Ascending aorta (tissue), 2 donors: Measurements from ENCODE around the gene OR2A25. TPM values are rescaled to one million over a fixed set of nuclear protein-coding genes. Genes with fewer than 3 reads are reported as not detected.
"Not testable (repeated sequence)": the region's sequence is repeated elsewhere in the genome, so short reads cannot be mapped to it uniquely, and the experiment has no call there.

Experiments used
- DNase-seq, 2 donors: peaks; one replicate each; pipeline ENCODE4 v3.0.0-alpha.2; 2019; ENCODE audit warnings: low spot score in 2 of 2
- H3K27ac ChIP-seq, 2 donors: fragments of 200-600 bp; sonication (generic); one replicate each; pipeline ENCODE4 v1.5.1; 2016 to 2017; ENCODE audit warnings: mild to moderate bottlenecking in 1 of 2
- H3K27me3 ChIP-seq: fragments of 200-600 bp; sonication (generic); one replicate; pipeline ENCODE4 v1.5.1; 2017
- H3K36me3 ChIP-seq, 2 donors: fragments of 200-600 bp; sonication (generic); one replicate each; pipeline ENCODE4 v1.5.1; 2016
- H3K4me1 ChIP-seq, 2 donors: fragments of 200-600 bp; sonication (generic); one replicate each; pipeline ENCODE4 v1.5.1; 2016 to 2017; ENCODE audit warnings: mild to moderate bottlenecking in 1 of 2
- H3K4me3 ChIP-seq, 2 donors: fragments of 200-600 bp; sonication (generic); one replicate each; pipeline ENCODE4 v1.5.1; 2016 to 2017; ENCODE audit warnings: mild to moderate bottlenecking in 1 of 2
- H3K9me3 ChIP-seq, 2 donors: fragments of 200-600 bp; sonication (generic); one replicate each; pipeline ENCODE4 v1.5.1; 2016
- CTCF ChIP-seq, 3 experiments: fragments of 200-600 bp in 2 of 3; fragments of 450-650 bp in 1 of 3; sonication (generic) in 2 of 3; IDR thresholded peaks; one replicate each; pipeline ENCODE4 v1.5.1; 2016 to 2019; ENCODE audit warnings: antibody characterized with exemption in 3 of 3, mild to moderate bottlenecking in 1 of 3, moderate library complexity in 1 of 3
- intact Hi-C: fragments of 100-400 bp; cut with DNase I; formaldehyde crosslinking; loops from one replicate; pipeline ENCODE4 v1.15.1; 2023
- total RNA-seq: library from RNA; depleted of rRNA; stranded (reverse); fragments of >200 nt; gene quantifications from one replicate; pipeline ENCODE4 v1.1.0, GENCODE V29; 2016

The OR2A25 gene
- total RNA-seq, 1 donor from 2014 or later, result not detected

DNA sequence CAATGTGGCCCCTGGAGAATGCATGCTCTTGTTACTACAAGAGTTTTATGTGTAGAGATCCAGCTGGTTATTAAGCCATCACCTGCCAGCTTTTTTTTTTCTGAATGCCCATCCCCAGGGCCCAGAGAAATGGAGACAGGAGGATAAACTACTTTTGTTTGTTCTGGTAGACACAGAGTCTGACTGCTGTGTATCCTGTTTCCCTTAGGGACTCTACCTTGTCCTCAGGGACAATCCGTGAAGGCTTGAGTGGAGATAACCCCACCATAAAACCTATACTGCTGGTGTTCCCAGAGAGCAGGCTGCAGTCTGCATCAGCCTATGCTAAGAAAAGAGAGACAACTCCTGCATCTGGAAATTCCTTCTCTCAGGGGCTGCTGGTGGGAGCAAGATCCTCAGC is 21.0 kb upstream of the OR2A25 start, which contains the start of gene OR2A5:
OR2A5 (plus strand) TSS at position 301 of the 400 bp plus-strand sequence. CDS start 1,454 bp downstream, outside the sequence.
- Histone ChIP-seq H3K4me1 (no peaks in the 10 kb centered on the region), H3K4me3 (no peak within 1 kb of the TSS), H3K27me3 (no peaks in the 10 kb centered on the region), H3K36me3 (no peaks in the 10 kb centered on the region), H3K27ac (no peak within 1 kb of the TSS), H3K9me3 (no peaks in the 10 kb centered on the region)
- intact Hi-C loops, result no loop called here
- TF ChIP-seq CTCF (IDR thresholded peaks at IDR 0.05), result no peak
- no peak for DNase-seq

GRCh38 chr7:144049491-144049890 is 20.1 kb upstream of the OR2A25 start:
- H3K9me3 ChIP-seq, result no peaks in the 10 kb centered on the region
- DNase-seq, result no peak
- H3K36me3 ChIP-seq, result no peaks in the 10 kb centered on the region
- H3K27ac ChIP-seq, result no peak overlapping the region
- H3K4me1 ChIP-seq, result no peaks in the 10 kb centered on the region
- intact Hi-C loops, result no loop called here
- H3K4me3 ChIP-seq, result no peak overlapping the region
- H3K27me3 ChIP-seq, result no peaks in the 10 kb centered on the region
- no peak for TF ChIP-seq CTCF (IDR thresholded peaks at IDR 0.05)

GRCh38 chr7:144050093-144050492 is 19.5 kb upstream of the OR2A25 start:
- Histone ChIP-seq H3K27ac (no peak overlapping the region), H3K27me3 (no peaks in the 10 kb centered on the region), H3K4me3 (no peak overlapping the region), H3K9me3 (no peaks in the 10 kb centered on the region), H3K36me3 (no peaks in the 10 kb centered on the region), H3K4me1 (no peaks in the 10 kb centered on the region)
- TF ChIP-seq CTCF (IDR thresholded peaks at IDR 0.05), result no peak
- intact Hi-C loops, result no loop called here
- DNase-seq, result no peak

GRCh38 chr7:144050884-144051283 is 18.7 kb upstream of the OR2A25 start:
- intact Hi-C loops, H3K4me1 ChIP-seq, H3K9me3 ChIP-seq, H3K27ac ChIP-seq, DNase-seq, H3K27me3 ChIP-seq, H3K4me3 ChIP-seq, H3K36me3 ChIP-seq: not testable (repeated sequence)

- no peaks in the 10 kb centered on the region for H3K4me1 ChIP-seq
- TF ChIP-seq CTCF (IDR thresholded peaks at IDR 0.05), result no peak
- no peaks in the 10 kb centered on the region for H3K9me3 ChIP-seq
- H3K27ac ChIP-seq, result no peak overlapping the region
- no peaks in the 10 kb centered on the region for H3K36me3 ChIP-seq
- DNase-seq, result no peak
- no peaks in the 10 kb centered on the region for H3K27me3 ChIP-seq
- no peak overlapping the region for H3K4me3 ChIP-seq
- intact Hi-C loops, result no loop called here
Measured at GRCh38 chr7:144057954-144058353, 11.7 kb upstream of the OR2A25 start.

GRCh38 chr7:144063710-144064109 is 5.9 kb upstream of the OR2A25 start:
- TF ChIP-seq CTCF (IDR thresholded peaks at IDR 0.05), result no peak
- Histone ChIP-seq H3K9me3 (no peaks in the 10 kb centered on the region), H3K27me3 (no peaks in the 10 kb centered on the region), H3K36me3 (no peaks in the 10 kb centered on the region), H3K4me3 (no peak overlapping the region), H3K4me1 (no peaks in the 10 kb centered on the region), H3K27ac (no peak overlapping the region)
- intact Hi-C loops, result no loop called here
- DNase-seq, result no peak
